Naive thymus-derived CD4-positive, alpha-beta T cell (primary cell): ENCODE data around the gene TTC31. TPM values are rescaled to one million over a fixed set of nuclear protein-coding genes. Genes with fewer than 3 reads are reported as not detected.

Source experiments
- ATAC-seq: fragments of 150-1000 bp; cut with Tn5 transposase; 2 replicates; pipeline ENCODE4 v1.10.0; 2021; ENCODE audit warnings: mild to moderate bottlenecking, moderate library complexity
- CTCF ChIA-PET: fragments of 350-600 bp; sonication (Branson Sonifier 250); formaldehyde crosslinking; loops from one replicate; lab custom pipeline; 2021; ENCODE audit warnings: antibody characterized with exemption; lab: Charles Lee
- POLR2A ChIA-PET: fragments of 350-600 bp; sonication (Branson Sonifier 250); formaldehyde crosslinking; loops from one replicate; lab custom pipeline; 2021; ENCODE audit warnings: antibody characterized with exemption, inconsistent platforms; lab: Charles Lee
- DNase-seq, 9 donors: peaks; one replicate each; pipeline versions ENCODE4 v3.0.0 to v3.0.0-alpha.2; 2020 to 2022; ENCODE audit warnings: mixed read lengths in 1 of 9
- H3K27ac ChIP-seq: one replicate; pipeline ENCODE4 v1.7.0; 2013; ENCODE audit warnings: mild to moderate bottlenecking, low read depth, low read length, moderate library complexity
- H3K27me3 ChIP-seq, 2 donors: one replicate each; pipeline ENCODE4 v1.7.0; 2013; ENCODE audit warnings: low read length in 2 of 2, mild to moderate bottlenecking in 2 of 2, moderate library complexity in 2 of 2; ENCODE audit not compliant: control insufficient read depth in 2 of 2, insufficient read depth in 2 of 2
- H3K36me3 ChIP-seq, 3 experiments: 1 replicate in 2 of 3; 2 replicates in 1 of 3; pipeline ENCODE4 v1.7.0; 2013; ENCODE audit warnings: low read length in 3 of 3, mild to moderate bottlenecking in 3 of 3, moderate library complexity in 1 of 3; ENCODE audit not compliant: insufficient read depth in 3 of 3, control insufficient read depth in 2 of 3
- H3K4me1 ChIP-seq, 2 donors: one replicate each; pipeline ENCODE4 v1.7.0; 2013; ENCODE audit warnings: low read length in 2 of 2, mild to moderate bottlenecking in 2 of 2, moderate library complexity in 1 of 2; ENCODE audit not compliant: control insufficient read depth in 2 of 2, insufficient read depth in 2 of 2
- H3K4me3 ChIP-seq: 2 replicates; pipeline ENCODE4 v1.7.0; 2013; ENCODE audit warnings: mild to moderate bottlenecking, low read length
- H3K9me3 ChIP-seq, 3 experiments: 1 replicate in 2 of 3; 2 replicates in 1 of 3; pipeline ENCODE4 v1.7.0; 2013; ENCODE audit warnings: low read length in 3 of 3; ENCODE audit not compliant: control insufficient read depth in 2 of 3
- H3K27ac Mint-ChIP-seq, 9 donors: one replicate each; pipeline ENCODE4 v1.8.0; 2020 to 2022; ENCODE audit warnings: mixed read lengths in 9 of 9, mild to moderate bottlenecking in 8 of 9, moderate library complexity in 5 of 9, inconsistent platforms in 2 of 9
- H3K27me3 Mint-ChIP-seq, 5 donors: one replicate each; pipeline ENCODE4 v1.8.0; 2021 to 2022; ENCODE audit warnings: mixed read lengths in 5 of 5, mild to moderate bottlenecking in 1 of 5
- H3K36me3 Mint-ChIP-seq, 5 donors: one replicate each; pipeline ENCODE4 v1.8.0; 2020 to 2022; ENCODE audit warnings: mixed read lengths in 5 of 5, mild to moderate bottlenecking in 3 of 5, inconsistent platforms in 1 of 5
- H3K4me1 Mint-ChIP-seq, 7 donors: one replicate each; pipeline ENCODE4 v1.8.0; 2020 to 2022; ENCODE audit warnings: mixed read lengths in 7 of 7, mild to moderate bottlenecking in 3 of 7, inconsistent platforms in 1 of 7
- H3K4me3 Mint-ChIP-seq, 10 donors: one replicate each; pipeline ENCODE4 v1.8.0; 2020 to 2022; ENCODE audit warnings: mild to moderate bottlenecking in 10 of 10, mixed read lengths in 10 of 10, moderate library complexity in 6 of 10, inconsistent platforms in 2 of 10
- H3K9me3 Mint-ChIP-seq, 11 donors: one replicate each; pipeline ENCODE4 v1.8.0; 2020 to 2022; ENCODE audit warnings: mixed read lengths in 11 of 11, mild to moderate bottlenecking in 4 of 11, inconsistent platforms in 1 of 11, moderate library complexity in 1 of 11
- intact Hi-C, 2 donors: fragments of 100-400 bp; cut with micrococcal nuclease; formaldehyde crosslinking; loops; one replicate each; pipeline ENCODE4 v1.15.1; 2023
- polyA plus RNA-seq, 2 donors: library from polyadenylated mRNA; unstranded; fragments of 300-500 nt; fragmentation: Illumina TruSeq; gene quantifications; one replicate each; pipeline ENCODE4 v1.2.3, GENCODE V29; 2021
- total RNA-seq, 6 experiments: library from RNA in 5 of 6; stranded (reverse) in 5 of 6; gene quantifications; 1 replicate in 5 of 6; 2 replicates in 1 of 6; pipeline ENCODE4 v1.2.3 and lab custom pipeline; 2021 to 2026

TTC31 gene
- total and polyA plus RNA-seq, 7 experiments from 2014 or later = 19.8 to 50.4 (median 35.9) TPM

DNA sequence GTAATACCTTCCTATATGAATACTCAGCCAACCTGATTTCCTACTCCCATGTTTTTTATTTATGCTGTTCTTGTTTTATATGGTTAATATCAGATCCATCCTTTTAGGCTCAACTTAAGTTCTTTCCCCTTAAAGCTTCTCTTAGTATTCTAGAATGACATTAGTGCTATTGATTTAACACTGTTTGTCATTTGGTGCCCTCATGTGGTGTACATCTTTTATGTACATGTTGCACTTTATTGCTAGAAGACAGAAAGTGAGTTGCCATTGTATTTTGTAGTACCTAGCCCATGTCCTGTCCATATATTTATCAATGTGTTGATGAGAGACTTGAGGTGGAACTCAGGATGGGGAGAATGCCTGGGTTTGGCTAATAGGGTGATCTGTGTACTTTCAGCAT lies 49.3 kb downstream of the TTC31 start:
- peaks cover 28 to 40% (median 33%) of the 10 kb centered on the region in 7 donors for H3K4me1 Mint-ChIP-seq
- peak overlapping the region; percentile 19 to 91 (median 52) for H3K4me3 Mint-ChIP-seq
- peak in 5 of 9 donors; percentile 27 to 59 (median 47) for DNase-seq
- peaks cover 0 to 2% (median 0%) of the 10 kb centered on the region in 5 donors for H3K27me3 Mint-ChIP-seq
- H3K27ac Mint-ChIP-seq = peak overlapping the region in 6 of 9 donors; percentile 15 to 60 (median 40)
- peaks cover 0 to 25% (median 14%) of the 10 kb centered on the region in 5 donors for H3K36me3 Mint-ChIP-seq
- intact Hi-C loops = loop anchor here (1.0 to 10.0 kb wide), 10 partner anchors 49 to 1300 kb away; partner anchors contain the start of genes CCT7 (in 1 of the 2), PRADC1 (in 1 of the 2), STAMBP (in 1 of the 2) and TTC31 (in 1 of the 2)
- no peak overlapping the region for H3K27ac ChIP-seq
- ChIA-PET POLR2A (interaction anchor here (0.9 to 4.2 kb wide), 6 partner anchors 22 to 74 kb away, joined by 3 to 21 read pairs (median 4); partner anchors contain the start of genes CCDC142, LOXL3, PCGF1 and TTC31), CTCF (interaction anchor here (0.6 to 2.9 kb wide), 17 partner anchors 12 to 708 kb away, joined by 3 to 22 read pairs (median 4); partner anchors contain the start of genes CCDC142, INO80B, MRPL53 and PCGF1)
- H3K4me3 ChIP-seq = no peak overlapping the region
- no peaks in the 10 kb centered on the region for H3K9me3 ChIP-seq
- no peaks in the 10 kb centered on the region for H3K27me3 ChIP-seq
- no peak for ATAC-seq
- H3K4me1 ChIP-seq = peaks cover 11 to 25% of the 10 kb centered on the region in 2 donors
- H3K9me3 Mint-ChIP-seq = no peaks in the 10 kb centered on the region
- H3K36me3 ChIP-seq = peaks cover 0 to 36% (median 0%) of the 10 kb centered on the region in 3 experiments

DNA sequence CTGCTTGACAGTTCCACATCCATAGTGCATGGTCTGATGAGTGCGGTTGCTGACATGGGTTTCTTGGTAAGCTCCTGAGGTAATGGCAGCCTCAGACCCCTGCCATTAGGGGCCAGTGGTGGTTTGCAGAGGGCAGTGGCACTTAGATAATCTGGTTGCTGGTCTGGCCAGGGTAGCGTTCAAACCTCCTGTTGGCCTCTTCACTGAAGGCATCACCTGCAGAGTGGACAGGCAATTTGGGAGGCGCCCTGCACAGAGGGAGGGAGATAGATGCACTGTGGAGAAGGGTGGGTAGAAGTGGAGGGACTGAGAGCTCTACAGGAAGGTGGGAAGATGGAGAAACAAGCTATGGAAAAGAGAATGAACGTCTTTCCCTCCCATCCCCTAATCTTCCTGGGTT lies 50.6 kb downstream of the TTC31 start:
- Histone ChIP-seq H3K4me1 (peaks cover 11 to 20% of the 10 kb centered on the region in 2 donors), H3K27ac (no peak overlapping the region), H3K27me3 (no peaks in the 10 kb centered on the region), H3K4me3 (no peak overlapping the region), H3K9me3 (no peaks in the 10 kb centered on the region), H3K36me3 (peaks cover 0 to 25% (median 0%) of the 10 kb centered on the region in 3 experiments)
- Mint-ChIP-seq H3K4me1 (peaks cover 21 to 29% (median 24%) of the 10 kb centered on the region in 7 donors), H3K36me3 (peaks cover 0 to 14% (median 5%) of the 10 kb centered on the region in 5 donors), H3K4me3 (no peak overlapping the region), H3K9me3 (no peaks in the 10 kb centered on the region), H3K27me3 (peaks cover 4 to 15% (median 10%) of the 10 kb centered on the region in 5 donors), H3K27ac (no peak overlapping the region)
- DNase-seq (no peak), ATAC-seq (no peak)
- ChIA-PET CTCF (interaction anchor here (2.0 to 2.1 kb wide), 3 partner anchors 51 to 55 kb away, joined by 5 to 18 read pairs (median 10); partner anchors contain the start of genes CCDC142 and TTC31), POLR2A (interaction anchor here (0.8 to 1.1 kb wide), 3 partner anchors 20 to 51 kb away, joined by 3 to 4 read pairs (median 3); partner anchors contain the start of genes CCDC142, LOXL3 and TTC31)
- intact Hi-C loops = loop anchor here (5.0 to 10.0 kb wide), 5 partner anchors 199 to 1301 kb away; partner anchors contain the start of genes CCT7 (in 1 of the 2), PRADC1 (in 1 of the 2) and STAMBP (in 1 of the 2)

- no peak overlapping the region for H3K4me3 Mint-ChIP-seq
- POLR2A ChIA-PET = interaction anchor here (1.0 to 1.1 kb wide), 2 partner anchors 27 to 76 kb away, joined by 3 read pairs; partner anchors contain the start of gene WBP1
- H3K27me3 ChIP-seq = no peaks in the 10 kb centered on the region
- peaks cover 0 to 20% (median 0%) of the 10 kb centered on the region in 3 experiments for H3K36me3 ChIP-seq
- H3K9me3 ChIP-seq = no peaks in the 10 kb centered on the region
- H3K4me1 Mint-ChIP-seq = peaks cover 13 to 30% (median 20%) of the 10 kb centered on the region in 7 donors
- intact Hi-C loops = loop anchor here (5.0 to 10.0 kb wide), 5 partner anchors 200 to 1302 kb away; partner anchors contain the start of genes CCT7 (in 1 of the 2), PRADC1 (in 1 of the 2) and STAMBP (in 1 of the 2)
- CTCF ChIA-PET = no interaction called here
- peaks cover 11 to 15% of the 10 kb centered on the region in 2 donors for H3K4me1 ChIP-seq
- peaks cover 0 to 9% (median 5%) of the 10 kb centered on the region in 5 donors for H3K36me3 Mint-ChIP-seq
- H3K9me3 Mint-ChIP-seq = no peaks in the 10 kb centered on the region
- DNase-seq = no peak
- H3K27me3 Mint-ChIP-seq = peaks cover 4 to 24% (median 14%) of the 10 kb centered on the region in 5 donors
- H3K27ac ChIP-seq = no peak overlapping the region
- no peak for ATAC-seq
- no peak overlapping the region for H3K27ac Mint-ChIP-seq
- H3K4me3 ChIP-seq = no peak overlapping the region
These were observed 51.5 kb downstream of the TTC31 start for GRCh38 chr2:74534411-74534810.

GRCh38 chr2:74535440-74535965 lies 52.6 kb downstream of the TTC31 start:
- H3K27me3 Mint-ChIP-seq = peaks cover 11 to 25% (median 17%) of the 10 kb centered on the region in 5 donors
- H3K36me3 Mint-ChIP-seq = peaks cover 0 to 9% (median 5%) of the 10 kb centered on the region in 5 donors
- peaks cover 13 to 31% (median 19%) of the 10 kb centered on the region in 7 donors for H3K4me1 Mint-ChIP-seq
- H3K4me3 Mint-ChIP-seq = no peak overlapping the region
- Histone ChIP-seq H3K27ac (no peak overlapping the region), H3K4me3 (no peak overlapping the region), H3K27me3 (peaks cover 0 to 5% of the 10 kb centered on the region in 2 donors), H3K4me1 (peaks cover 11 to 14% of the 10 kb centered on the region in 2 donors), H3K9me3 (no peaks in the 10 kb centered on the region), H3K36me3 (peaks cover 0 to 13% (median 0%) of the 10 kb centered on the region in 3 experiments)
- H3K9me3 Mint-ChIP-seq = no peaks in the 10 kb centered on the region
- CTCF ChIA-PET = interaction anchor here (1.1 kb wide), 1 partner anchor 8 kb away, joined by 6 read pairs; no protein-coding TSS in a partner anchor
- DNase-seq (no peak), ATAC-seq (no peak)
- POLR2A ChIA-PET = no interaction called here
- intact Hi-C loops = loop anchor here (10.0 kb wide), 3 partner anchors 201 to 711 kb away; partner anchors contain the start of gene STAMBP (in 1 of the 2)
- no peak overlapping the region for H3K27ac Mint-ChIP-seq

DNA sequence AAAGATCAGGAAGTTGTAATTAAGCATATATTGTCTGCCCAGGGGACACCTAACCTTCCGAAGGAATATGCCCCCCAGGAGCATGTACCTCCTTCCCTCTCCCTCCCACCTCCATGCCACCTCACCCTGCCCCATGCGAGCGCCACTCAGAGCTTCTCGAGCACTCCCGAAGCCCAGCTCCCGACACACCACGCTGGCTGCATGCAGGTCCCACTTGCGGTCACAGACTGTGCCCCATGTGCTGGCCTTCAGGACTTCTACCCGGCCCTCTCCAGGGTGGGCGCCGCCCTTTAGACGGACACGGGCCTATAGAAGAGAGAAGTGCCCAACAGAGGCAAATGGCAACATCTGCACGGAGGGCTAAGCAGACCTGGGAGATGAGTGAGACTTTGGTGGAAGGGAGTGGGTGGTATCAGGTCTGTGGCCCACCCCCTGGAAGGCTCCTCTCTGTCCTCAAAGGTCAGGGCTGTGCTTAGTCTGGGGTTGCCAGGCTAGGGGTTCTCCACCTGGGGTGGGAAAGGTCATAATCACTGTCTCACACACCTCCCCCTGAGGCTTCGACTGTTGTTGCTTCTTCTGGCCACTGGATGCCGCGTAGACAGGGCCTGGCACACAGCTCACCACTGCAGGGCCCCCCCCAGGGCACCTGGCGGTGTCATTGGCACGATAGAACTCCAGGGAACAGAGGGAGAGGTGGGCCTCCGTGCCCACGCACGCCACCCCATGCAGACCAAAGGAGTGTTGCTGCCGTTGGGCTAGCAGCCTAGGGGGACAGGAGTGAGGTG lies 53.5 kb downstream of the TTC31 start:
- Histone ChIP-seq H3K4me1 (peaks cover 3 to 6% of the 10 kb centered on the region in 2 donors), H3K4me3 (no peak overlapping the region), H3K27me3 (peaks cover 3 to 5% of the 10 kb centered on the region in 2 donors), H3K36me3 (peaks cover 0 to 13% (median 0%) of the 10 kb centered on the region in 3 experiments), H3K27ac (no peak overlapping the region), H3K9me3 (no peaks in the 10 kb centered on the region)
- peaks cover 7 to 22% (median 11%) of the 10 kb centered on the region in 7 donors for H3K4me1 Mint-ChIP-seq
- no peak for DNase-seq
- peak overlapping the region in 1 of 9 donors; percentile 11 for H3K27ac Mint-ChIP-seq
- no peak overlapping the region for H3K4me3 Mint-ChIP-seq
- intact Hi-C loops = loop anchor here (10.0 kb wide), 3 partner anchors 202 to 712 kb away; partner anchors contain the start of gene STAMBP (in 1 of the 2)
- POLR2A ChIA-PET = no interaction called here
- peaks cover 0 to 9% (median 5%) of the 10 kb centered on the region in 5 donors for H3K36me3 Mint-ChIP-seq
- H3K9me3 Mint-ChIP-seq = no peaks in the 10 kb centered on the region
- ATAC-seq = no peak
- CTCF ChIA-PET = interaction anchor here (1.1 kb wide), 1 partner anchor 8 kb away, joined by 6 read pairs; no protein-coding TSS in a partner anchor
- peaks cover 14 to 30% (median 17%) of the 10 kb centered on the region in 5 donors for H3K27me3 Mint-ChIP-seq
